ENCODE measurements around the gene LRRC8B.

Gene LRRC8B

GRCh38 chr1:89615676-89616598, 91.3 kb downstream of the LRRC8B start:
- DNase-seq (ENCODE audit: low read depth) = no peak
- TF ChIP-seq, protein P1, sequence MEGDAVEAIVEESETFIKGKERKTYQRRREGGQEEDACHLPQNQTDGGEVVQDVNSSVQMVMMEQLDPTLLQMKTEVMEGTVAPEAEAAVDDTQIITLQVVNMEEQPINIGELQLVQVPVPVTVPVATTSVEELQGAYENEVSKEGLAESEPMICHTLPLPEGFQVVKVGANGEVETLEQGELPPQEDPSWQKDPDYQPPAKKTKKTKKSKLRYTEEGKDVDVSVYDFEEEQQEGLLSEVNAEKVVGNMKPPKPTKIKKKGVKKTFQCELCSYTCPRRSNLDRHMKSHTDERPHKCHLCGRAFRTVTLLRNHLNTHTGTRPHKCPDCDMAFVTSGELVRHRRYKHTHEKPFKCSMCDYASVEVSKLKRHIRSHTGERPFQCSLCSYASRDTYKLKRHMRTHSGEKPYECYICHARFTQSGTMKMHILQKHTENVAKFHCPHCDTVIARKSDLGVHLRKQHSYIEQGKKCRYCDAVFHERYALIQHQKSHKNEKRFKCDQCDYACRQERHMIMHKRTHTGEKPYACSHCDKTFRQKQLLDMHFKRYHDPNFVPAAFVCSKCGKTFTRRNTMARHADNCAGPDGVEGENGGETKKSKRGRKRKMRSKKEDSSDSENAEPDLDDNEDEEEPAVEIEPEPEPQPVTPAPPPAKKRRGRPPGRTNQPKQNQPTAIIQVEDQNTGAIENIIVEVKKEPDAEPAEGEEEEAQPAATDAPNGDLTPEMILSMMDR (conservative IDR thresholded peaks at IDR 0.05; ENCODE audit: low read depth, low read length) = peak; percentile 51
- no peak overlapping the region for H3K4me3 ChIP-seq (ENCODE audit: low read length)

- no peak overlapping the region for H3K4me3 ChIP-seq (ENCODE audit: low read length)
- DNase-seq (ENCODE audit: low read depth) = no peak
- TF ChIP-seq, protein P1 (conservative IDR thresholded peaks at IDR 0.05; ENCODE audit: low read depth, low read length) = no peak
Measured at GRCh38 chr1:89616844-89617627, 92.4 kb downstream of the LRRC8B start.

GRCh38 chr1:89620664-89621063, 96.0 kb downstream of the LRRC8B start:
- DNase-seq (ENCODE audit: low read depth) = no peak

DNA sequence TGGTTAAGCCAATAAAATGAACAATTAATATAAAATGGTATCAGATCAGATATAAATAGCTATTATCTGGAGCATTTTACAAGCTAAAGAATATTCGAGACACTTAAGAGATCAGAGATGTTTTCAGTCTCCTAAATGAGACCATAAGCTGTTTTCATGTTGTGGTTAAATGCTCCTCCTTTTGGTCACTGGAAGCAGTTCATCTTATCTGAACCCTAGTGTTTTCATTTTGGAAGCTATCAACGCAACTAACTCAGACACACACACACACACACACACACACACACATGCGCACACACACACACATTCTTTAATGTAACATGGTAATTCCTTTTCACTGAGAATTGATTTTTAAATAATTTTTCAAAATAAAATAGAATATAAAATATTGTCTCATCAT, 98.3 kb downstream of the LRRC8B start:
- H3K4me3 ChIP-seq (ENCODE audit: low read length) = no peak overlapping the region
- TF ChIP-seq, protein P1 (conservative IDR thresholded peaks at IDR 0.05; ENCODE audit: low read depth, low read length) = no peak
- DNase-seq (ENCODE audit: low read depth) = no peak

More at GRCh38 chr1:89620664-89621063, 96.0 kb downstream of the LRRC8B start:
- H3K4me3 ChIP-seq (ENCODE audit: low read length) = no peak overlapping the region
- TF ChIP-seq, protein P1 (conservative IDR thresholded peaks at IDR 0.05; ENCODE audit: low read depth, low read length) = no peak

- no peak for DNase-seq (ENCODE audit: low read depth)
- no peak overlapping the region for H3K4me3 ChIP-seq (ENCODE audit: low read length)
- TF ChIP-seq, protein P1 (conservative IDR thresholded peaks at IDR 0.05; ENCODE audit: low read depth, low read length) = no peak
Measured at GRCh38 chr1:89624314-89624713, 99.7 kb downstream of the LRRC8B start.

DNA sequence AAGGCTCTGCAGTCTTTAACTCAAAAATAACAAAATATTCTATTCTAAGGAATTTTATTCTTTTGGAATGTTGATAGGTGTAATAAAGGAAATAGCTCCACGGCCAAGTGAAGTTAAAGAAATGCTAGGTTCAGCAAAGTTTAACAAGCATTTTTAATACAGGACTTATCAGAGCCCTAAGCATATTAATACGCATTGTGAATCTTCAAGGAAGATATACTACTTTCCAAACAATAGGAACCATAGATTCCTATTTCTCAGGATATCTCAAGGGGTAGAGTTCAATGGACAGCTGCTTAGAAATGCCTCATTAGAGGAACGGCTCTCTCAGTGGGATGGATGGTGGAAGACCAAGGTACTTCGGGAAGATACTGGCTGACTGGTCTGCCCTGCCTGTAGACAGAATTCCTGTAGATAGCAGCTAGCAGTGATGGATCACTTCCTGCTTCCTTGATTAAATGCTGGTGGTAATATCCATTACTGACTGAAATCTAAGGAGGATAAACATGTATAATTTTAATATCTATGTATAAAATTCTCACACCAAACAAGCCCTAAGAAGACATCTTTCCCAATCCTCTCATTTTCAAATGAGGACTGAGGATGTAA, 100.2 kb downstream of the LRRC8B start:
- H3K4me3 ChIP-seq (ENCODE audit: low read length) = no peak overlapping the region
- no peak for DNase-seq (ENCODE audit: low read depth)
- TF ChIP-seq, protein P1 (conservative IDR thresholded peaks at IDR 0.05; ENCODE audit: low read depth, low read length) = no peak
